Stimulated activated CD8-positive, alpha-beta memory T cell treated with anti-CD3 and anti-CD28 coated beads, Interleukin-15, amount 100 ng/mL, for 4 hours (primary cell): ENCODE measurements around the gene ABHD10.
A peak's percentile ranks its signal among the peaks of the same experiment; 100 is the strongest.

Experiments used
- DNase-seq, 2 donors: peaks; one replicate each; pipeline ENCODE4 v3.0.0-alpha.2; 2020; ENCODE audit warnings: low read depth in 2 of 2

ABHD10 gene

DNA sequence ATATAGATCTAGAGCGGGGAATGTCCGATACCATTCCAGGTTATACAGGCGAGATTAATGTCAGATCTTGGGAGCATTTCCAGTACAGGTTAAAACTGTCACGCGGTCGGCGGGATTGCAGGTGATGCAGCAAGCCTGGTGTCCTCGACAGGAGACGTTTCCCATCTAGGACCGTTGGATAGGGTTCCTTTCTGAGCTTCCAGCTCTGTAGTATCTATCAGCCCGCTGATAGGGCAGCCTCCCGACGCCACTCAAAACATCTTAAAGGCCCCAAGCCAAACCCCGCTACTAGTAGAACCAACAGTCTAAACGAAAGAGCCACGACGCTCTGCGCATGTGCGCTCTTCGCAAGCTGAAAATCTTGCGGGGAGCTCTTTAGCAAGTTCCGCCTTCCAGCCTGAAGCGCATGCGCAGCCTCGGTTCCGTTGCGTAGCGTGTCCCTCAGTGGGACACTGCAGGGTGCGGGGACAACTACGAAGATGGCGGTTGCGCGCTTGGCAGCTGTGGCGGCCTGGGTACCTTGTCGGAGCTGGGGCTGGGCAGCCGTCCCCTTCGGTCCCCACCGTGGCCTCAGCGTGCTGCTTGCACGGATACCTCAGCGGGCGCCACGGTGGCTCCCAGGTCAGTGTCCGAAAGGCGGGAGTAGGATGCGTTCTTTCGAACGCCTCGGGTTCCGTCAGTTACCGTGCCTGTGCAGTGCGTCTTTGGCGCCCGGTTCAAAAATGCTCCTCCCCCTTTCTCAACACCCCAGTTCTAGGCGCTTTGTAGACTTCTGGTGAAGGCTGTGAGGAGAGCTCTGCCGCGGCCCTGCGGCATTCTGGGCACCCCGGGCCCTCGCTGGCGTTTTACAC, at the start of gene ABHD10:
Gene ABHD10 (plus strand): TSS at position 444 of the 851 bp plus-strand sequence. CDS start 36 bp downstream, at position 480.
- peak; percentile 94 to 95 for DNase-seq

DNA sequence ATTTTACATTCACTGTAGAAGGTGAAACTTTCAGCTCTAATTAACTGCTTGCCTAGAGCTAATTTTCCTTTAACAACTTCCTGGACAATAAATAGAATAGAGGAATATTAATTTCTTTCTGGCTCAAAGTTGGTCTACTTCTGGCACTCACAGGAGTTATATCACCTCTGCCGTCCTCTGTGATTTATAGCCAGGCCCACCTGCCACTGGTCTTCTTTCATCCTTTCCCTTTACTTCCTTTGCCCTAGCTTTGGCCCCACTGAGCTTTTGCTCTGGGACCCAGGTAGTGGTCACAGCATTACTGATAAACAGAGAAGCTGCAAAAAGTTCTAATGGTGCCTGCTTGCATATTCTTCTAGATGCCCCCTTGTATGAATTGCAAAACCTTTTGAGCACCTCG, 49.3 kb upstream of the ABHD10 start:
- no peak for DNase-seq

DNA sequence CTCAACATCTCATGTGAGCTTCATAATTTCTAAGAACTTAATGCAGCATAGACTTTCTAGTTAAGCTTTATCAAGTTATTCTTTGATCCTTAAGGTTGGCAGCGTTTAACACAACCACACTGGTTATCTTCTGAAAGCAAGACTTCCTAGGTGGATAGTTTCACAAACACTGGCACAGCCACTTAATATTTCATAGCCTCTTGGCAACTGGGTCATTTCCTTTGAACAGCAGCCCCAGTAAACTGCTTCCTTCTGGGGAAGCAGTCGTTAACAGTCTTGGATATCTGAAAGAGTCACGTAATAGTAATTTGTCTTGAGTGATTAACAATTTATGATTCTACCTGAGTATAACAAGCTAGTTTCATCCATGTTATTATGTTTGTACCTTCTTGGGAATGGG, 45.9 kb upstream of the ABHD10 start:
- no peak for DNase-seq

- no peak for DNase-seq
Observed at GRCh38 chr3:111936191-111936841, 42.5 kb upstream of the ABHD10 start.

GRCh38 chr3:111936967-111937366, 41.9 kb upstream of the ABHD10 start:
- DNase-seq, result no peak

- no peak for DNase-seq
Observed at GRCh38 chr3:111937871-111938270, 41.0 kb upstream of the ABHD10 start.

DNA sequence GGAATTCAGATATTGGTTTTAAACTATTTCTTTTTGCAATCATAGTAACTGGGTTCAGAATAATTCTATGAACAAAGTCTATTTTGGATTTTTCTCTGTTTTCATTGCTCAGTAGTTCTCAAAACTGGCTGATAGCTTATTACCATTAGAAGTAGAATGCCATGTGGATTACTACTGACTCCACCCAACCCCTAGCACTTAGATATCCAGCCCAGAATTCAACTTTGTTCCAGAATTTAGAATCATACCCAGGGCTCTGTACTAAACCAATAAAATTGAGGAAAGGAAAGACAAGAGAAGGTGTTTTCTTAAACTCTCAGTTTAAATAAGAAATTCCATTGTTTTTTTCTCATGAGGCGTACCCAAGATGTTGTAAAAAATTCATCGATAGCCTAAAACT, 39.0 kb upstream of the ABHD10 start:
- no peak for DNase-seq

DNA sequence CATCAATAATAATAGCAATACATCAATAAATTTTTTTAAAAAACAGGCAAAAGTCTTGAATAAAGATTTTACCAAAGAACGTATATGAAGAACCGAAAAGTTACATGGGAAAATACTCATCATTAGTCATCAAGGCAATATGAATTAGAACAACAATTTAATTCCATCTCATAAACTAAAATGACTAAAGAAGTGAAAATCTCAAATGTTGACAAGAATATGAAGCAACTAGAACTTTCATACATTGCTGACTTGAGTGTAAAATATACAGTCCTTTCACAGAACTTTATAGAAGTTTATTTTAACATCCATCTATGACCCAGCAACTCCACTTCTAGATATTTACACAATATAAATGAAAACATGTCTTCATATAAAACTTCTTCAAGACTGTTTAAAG, 35.3 kb upstream of the ABHD10 start:
- no peak for DNase-seq

DNA sequence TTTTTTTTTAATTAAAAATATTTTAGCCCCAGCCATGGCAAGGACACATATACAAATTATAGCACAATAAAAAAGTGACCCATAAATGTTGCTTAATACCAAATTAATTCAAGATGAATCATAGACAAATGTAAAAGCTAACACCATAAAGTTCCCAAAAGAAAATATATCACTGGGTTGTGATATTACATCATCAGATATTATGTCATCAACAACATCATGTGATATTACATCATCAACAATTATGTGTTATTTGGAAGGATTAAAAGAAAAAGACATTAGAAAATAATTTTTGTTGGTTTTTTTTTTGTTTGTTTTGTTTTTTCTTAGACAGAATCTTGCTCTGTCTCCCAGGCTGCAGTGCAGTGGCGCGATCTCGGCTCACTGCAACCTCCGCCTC, 34.5 kb upstream of the ABHD10 start:
- DNase-seq, result no peak

GRCh38 chr3:111947231-111947630, 31.6 kb upstream of the ABHD10 start:
- no peak for DNase-seq

- DNase-seq, result no peak
Observed at GRCh38 chr3:111948786-111949185, 30.0 kb upstream of the ABHD10 start.

GRCh38 chr3:111949712-111950111, 29.1 kb upstream of the ABHD10 start:
- no peak for DNase-seq

- DNase-seq, result no peak
Observed at GRCh38 chr3:111951032-111951431, 27.8 kb upstream of the ABHD10 start.

- no peak for DNase-seq
Observed at GRCh38 chr3:111952086-111952485, 26.7 kb upstream of the ABHD10 start.

GRCh38 chr3:111952866-111953450, 25.9 kb upstream of the ABHD10 start:
- DNase-seq, result no peak

GRCh38 chr3:111954228-111954990, 24.4 kb upstream of the ABHD10 start:
- DNase-seq, result no peak

DNA sequence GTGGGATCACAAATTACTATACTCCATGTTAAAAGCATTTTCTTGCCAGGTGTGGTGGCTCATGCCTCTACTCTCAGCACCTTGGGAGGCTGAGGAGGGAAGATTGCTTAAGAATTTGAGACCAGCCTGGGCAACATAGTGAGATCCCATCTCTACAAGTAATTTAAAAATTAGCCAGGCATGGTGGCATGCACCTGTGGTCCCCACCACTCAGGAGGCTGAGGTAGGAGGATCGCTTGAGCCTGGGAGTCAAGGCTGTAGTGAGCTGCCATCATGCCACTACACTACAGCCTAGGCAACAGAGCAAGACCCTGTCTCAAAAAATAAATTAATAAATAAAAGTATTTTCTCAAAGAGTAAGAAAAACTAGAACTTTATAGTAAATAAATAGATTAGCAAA, 22.9 kb upstream of the ABHD10 start:
- DNase-seq, result no peak

- no peak for DNase-seq
Observed at GRCh38 chr3:111956449-111956848, 22.4 kb upstream of the ABHD10 start.

DNA sequence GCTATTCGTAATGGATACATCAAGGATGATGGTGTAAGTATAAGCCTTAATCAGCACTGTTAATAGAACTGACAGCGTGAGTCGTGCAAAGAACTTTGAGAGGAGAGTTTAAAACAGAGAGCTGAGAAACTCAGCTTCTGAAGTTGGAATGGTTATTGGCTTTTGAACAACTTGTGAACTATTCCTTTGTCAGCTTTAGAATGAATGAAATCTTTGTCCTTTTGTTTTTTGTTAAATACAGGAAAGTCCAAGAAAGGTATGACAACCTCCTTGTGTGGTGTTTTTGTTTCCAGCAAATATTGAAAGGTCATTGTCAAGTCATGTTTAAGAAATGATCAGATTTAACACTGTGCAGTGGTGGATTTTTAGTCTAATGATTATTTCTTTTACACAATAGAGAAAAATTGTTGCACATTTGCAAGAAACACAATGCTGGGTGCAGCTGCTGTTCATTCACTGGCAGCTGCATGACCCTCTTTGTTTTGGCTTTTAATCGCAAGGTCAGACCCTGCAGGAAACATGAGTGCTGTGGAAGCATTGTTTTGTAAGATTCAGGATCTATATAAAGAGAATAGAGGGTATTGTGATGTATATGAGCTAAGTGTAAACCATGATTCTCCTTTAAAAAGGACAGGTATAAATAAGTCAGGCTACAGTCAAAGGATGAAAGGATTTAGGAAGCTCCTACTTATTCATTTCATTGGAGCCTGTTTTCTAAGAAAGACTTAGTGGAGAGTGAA, 21.7 kb upstream of the ABHD10 start:
- no peak for DNase-seq

DNA sequence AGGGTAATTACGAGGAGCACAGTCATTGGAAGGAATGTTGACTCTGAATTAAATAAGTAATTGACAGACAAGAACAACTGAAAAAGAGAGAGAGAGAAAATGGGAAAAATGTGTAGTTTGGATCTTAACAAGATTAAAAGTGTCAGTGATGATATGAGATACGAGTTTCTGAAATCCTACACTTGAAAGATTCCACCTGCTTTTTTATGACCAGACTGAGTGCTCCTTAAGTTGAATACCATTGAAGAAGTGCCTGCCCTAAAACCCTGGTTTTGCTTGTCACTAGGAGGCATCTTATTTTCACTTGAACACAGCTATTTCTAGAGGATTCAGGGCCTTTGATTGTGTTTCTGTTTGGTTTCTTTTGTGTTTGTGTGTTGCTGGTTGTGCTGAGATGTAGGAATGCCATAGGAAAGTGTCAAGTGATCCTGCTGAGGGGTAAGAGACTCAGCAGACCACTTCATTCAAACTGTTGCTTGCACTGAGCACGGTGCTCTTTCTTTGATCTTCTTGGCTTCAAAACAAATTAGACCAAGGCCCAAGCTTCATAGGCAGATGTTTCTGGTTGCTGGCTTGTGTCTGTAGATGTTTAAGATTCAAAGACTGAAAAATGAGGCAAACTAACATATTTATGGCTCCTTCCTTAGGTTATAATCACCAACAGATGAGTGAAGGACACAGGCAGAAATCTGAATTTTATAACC, 17.2 kb upstream of the ABHD10 start:
- DNase-seq, result no peak

DNA sequence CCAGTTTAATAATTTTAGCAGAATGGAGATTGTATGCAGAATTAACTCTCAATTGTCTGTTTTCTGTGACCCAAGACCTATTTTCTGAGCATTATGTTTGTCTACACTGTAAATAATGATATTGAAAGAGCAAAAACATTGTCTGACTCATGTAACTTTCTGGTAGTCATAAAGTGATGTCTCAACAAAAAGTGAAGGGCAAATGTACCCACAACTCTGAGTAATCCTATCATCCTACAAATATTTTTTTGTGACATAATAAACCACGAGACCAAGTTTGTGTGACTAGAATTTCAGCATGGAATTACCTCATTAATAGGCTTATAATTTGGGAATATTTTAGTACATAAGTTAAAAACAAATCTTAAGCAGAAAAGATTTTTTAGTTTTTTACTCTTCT, 15.4 kb upstream of the ABHD10 start:
- DNase-seq, result no peak
